Lower leg skin (tissue), 4 donors: ENCODE data around the gene AP3D1. TPM values are rescaled to one million over a fixed set of nuclear protein-coding genes. Genes with fewer than 3 reads are reported as not detected.

Experiments
- DNase-seq, 2 donors: peaks; one replicate each; pipeline ENCODE4 v3.0.0-alpha.2; 2019; ENCODE audit warnings: low spot score in 2 of 2
- H3K4me3 ChIP-seq: fragments of 200-600 bp; sonication (generic); 2 replicates; pipeline ENCODE4 v1.5.1; 2017; ENCODE audit warnings: mild to moderate bottlenecking, low read depth; ENCODE audit not compliant: poor library complexity, severe bottlenecking
- POLR2A ChIP-seq, 2 donors: fragments of 450-650 bp; IDR thresholded peaks; one replicate each; pipeline ENCODE4 v1.6.1; 2016 to 2017; ENCODE audit warnings: antibody characterized with exemption in 2 of 2, mild to moderate bottlenecking in 1 of 2, moderate library complexity in 1 of 2
- WGBS, 2 donors: methylation state at CpG; one replicate each; pipeline ENCODE4 v1.1.5; 2018; 5-methylcytosine and 5-hydroxymethylcytosine counted together
- intact Hi-C: fragments of 100-400 bp; cut with DNase I; formaldehyde crosslinking; loops from one replicate; pipeline ENCODE4 v1.15.0; 2023; ENCODE audit warnings: low total_unique reads
- total RNA-seq, 4 donors: library from RNA; depleted of rRNA; stranded (reverse); fragments of >200 nt; gene quantifications; one replicate each; pipeline ENCODE4 v1.1.0, GENCODE V29; 2016
- TF ChIP-seq, protein P1 (sequence below), 3 donors: fragments of 450-650 bp; IDR thresholded peaks; one replicate each; pipeline ENCODE4 v1.5.1; 2016; ENCODE audit warnings: antibody characterized with exemption in 3 of 3, mild to moderate bottlenecking in 3 of 3, moderate library complexity in 2 of 3

AP3D1 gene
- total RNA-seq, 4 donors from 2014 or later: 46.5 to 84.7 (median 71.8) TPM

DNA sequence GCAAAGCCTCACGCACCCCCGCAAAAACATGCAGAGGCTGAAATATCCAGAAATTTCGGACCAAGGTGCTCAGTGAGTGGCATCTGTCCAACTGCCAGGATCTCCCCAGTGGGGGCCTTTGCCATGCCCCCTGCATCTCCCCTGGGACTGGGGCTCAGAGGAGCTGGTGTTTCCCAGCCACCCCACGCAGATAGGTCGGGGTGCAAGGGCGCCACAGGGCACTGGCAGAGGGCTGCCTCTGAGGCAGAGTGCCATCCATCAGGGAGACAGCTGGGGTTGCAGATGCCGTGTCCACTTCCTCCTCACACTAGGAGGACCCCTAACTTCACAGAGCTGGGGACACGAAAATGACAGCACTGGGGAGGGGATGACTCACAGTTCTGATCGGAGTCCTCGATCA lies 28.4 kb downstream of the AP3D1 start:
- intact Hi-C loops: no loop called here
- no peak for TF ChIP-seq POLR2A (IDR thresholded peaks at IDR 0.05)
- TF ChIP-seq, protein P1, sequence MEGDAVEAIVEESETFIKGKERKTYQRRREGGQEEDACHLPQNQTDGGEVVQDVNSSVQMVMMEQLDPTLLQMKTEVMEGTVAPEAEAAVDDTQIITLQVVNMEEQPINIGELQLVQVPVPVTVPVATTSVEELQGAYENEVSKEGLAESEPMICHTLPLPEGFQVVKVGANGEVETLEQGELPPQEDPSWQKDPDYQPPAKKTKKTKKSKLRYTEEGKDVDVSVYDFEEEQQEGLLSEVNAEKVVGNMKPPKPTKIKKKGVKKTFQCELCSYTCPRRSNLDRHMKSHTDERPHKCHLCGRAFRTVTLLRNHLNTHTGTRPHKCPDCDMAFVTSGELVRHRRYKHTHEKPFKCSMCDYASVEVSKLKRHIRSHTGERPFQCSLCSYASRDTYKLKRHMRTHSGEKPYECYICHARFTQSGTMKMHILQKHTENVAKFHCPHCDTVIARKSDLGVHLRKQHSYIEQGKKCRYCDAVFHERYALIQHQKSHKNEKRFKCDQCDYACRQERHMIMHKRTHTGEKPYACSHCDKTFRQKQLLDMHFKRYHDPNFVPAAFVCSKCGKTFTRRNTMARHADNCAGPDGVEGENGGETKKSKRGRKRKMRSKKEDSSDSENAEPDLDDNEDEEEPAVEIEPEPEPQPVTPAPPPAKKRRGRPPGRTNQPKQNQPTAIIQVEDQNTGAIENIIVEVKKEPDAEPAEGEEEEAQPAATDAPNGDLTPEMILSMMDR (IDR thresholded peaks at IDR 0.05): no peak
- no peak overlapping the region for H3K4me3 ChIP-seq
- DNase-seq: no peak
- 95 to 96% methylated on average over 10 of the region's 10 CpGs for WGBS, 2 donors

DNA sequence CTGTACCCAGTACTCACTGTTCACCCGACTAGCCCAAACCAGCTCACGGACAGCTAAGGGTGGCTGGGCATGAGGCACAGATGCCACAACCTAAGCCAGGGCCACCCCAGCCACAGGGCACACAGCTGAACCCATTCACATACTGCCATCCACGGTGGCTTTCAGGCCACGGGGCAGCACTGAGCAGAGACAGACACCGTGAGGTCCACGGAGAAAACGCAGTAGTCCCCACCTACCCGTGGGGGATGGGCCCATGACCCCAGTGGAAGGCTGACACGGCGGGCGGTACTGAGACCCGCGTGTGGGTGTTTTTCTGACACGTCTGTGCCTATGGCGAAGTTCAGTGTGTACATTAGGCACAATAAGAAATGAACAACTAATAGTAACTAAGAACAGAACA lies 29.1 kb downstream of the AP3D1 start:
- 89 to 90% methylated on average over 15 of the region's 15 CpGs for WGBS, 2 donors
- no peak overlapping the region for H3K4me3 ChIP-seq
- intact Hi-C loops: no loop called here
- DNase-seq: no peak
- TF ChIP-seq, protein P1 (IDR thresholded peaks at IDR 0.05): no peak
- no peak for TF ChIP-seq POLR2A (IDR thresholded peaks at IDR 0.05)

DNA sequence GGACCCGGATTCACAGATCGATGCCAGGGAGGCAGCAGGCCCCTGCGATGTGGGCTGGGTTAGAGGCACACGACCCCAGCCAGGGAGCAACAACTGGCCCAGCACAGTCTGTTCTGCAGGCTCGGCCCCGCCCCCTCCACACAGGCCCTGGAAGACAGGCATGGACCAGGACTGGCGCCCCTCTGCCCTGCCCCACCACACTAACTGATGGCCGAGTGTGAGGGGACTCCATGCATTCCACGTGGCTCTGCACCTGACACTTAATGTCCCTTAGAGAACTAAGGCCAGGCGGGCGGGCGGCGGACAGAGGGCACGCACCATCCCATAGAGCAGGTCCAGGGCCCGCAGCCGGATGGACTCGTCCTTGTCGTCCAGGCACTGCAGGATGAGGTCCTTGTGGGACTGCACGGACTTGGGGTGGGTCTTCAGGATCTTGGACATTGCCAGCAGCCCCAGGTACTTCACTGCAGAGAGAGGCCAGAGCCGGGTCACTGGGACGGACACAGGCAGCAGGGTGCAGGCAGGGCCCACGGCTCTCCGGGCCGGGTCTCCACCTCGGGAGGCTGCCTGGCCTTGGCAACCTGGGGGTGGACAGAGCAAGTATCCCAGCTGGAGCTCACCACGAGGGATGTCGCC lies 29.8 kb downstream of the AP3D1 start:
- peak in 1 of 2 donors; percentile 82 for DNase-seq
- intact Hi-C loops: no loop called here
- H3K4me3 ChIP-seq: no peak overlapping the region
- TF ChIP-seq, protein P1 (IDR thresholded peaks at IDR 0.05): no peak
- no peak for TF ChIP-seq POLR2A (IDR thresholded peaks at IDR 0.05)
- 95% methylated on average over 16 to 25 of the region's 27 CpGs for WGBS, 2 donors

DNA sequence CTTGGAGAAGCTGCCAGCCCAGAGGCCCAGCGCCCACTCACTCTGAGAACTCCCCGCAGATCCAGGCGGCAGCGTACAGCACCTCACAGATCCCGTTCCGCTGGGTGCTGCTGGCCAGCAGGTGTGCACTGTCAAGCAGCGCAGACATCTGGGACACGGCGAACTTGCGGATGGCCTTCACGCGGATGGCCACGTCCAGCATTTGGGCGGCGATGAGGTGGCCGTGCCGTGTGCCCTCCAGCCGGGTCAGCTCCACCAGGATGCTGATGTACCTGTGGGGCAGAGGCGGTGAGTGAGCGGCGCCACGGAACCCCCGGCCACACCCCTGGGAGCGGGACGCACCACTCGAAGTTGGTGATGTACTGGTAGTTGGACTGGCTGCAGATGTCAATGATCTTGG lies 30.5 kb downstream of the AP3D1 start:
- H3K4me3 ChIP-seq: no peak overlapping the region
- TF ChIP-seq POLR2A (IDR thresholded peaks at IDR 0.05): no peak
- TF ChIP-seq, protein P1 (IDR thresholded peaks at IDR 0.05): no peak
- 94 to 98% methylated on average over 24 of the region's 26 CpGs for WGBS, 2 donors
- no peak for DNase-seq
- intact Hi-C loops: no loop called here

DNA sequence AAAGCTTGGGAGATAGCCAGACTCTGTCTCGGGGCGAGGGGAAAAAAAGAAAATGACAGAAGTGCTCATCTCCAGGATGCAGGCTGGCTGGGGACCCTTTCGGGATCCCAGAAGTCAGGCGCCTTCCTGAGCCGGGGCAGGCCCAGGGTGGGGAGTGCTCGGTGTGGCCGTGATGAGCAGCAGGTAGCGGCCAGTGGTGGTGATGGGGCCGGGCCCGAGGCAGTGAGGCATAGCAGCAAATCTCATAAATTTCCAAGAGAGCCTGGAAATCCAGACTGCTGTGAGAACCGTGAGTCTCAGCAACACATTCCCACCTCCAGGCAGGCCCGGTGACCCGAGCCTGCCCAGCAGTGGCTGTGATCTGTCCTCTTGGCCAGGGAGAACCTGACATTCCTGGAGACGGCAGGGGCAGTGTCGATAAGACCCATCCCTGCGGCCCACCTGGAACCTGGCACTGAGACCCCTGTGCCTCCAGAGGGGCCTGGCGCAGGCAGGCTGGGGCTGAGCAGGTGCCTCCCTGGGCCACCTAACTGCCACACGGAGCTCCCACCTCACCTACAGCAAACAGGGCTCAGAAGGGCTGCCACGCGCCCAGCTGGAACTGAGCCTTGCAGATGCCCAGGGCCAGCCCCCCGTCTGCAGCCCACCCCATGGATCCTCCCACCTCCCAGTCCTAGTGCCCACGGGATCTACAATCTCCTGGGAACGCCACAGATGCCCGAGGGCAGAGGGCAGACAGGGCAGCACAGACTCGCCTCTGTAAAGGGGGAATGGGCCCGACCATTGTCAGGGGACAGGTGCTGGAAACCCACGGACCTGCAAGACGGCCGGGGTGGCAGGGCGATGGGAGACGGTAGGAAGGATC lies 31.2 kb downstream of the AP3D1 start:
- TF ChIP-seq, protein P1 (IDR thresholded peaks at IDR 0.05): no peak
- no peak for TF ChIP-seq POLR2A (IDR thresholded peaks at IDR 0.05)
- no peak for DNase-seq
- 84 to 89% methylated on average over 18 to 22 of the region's 31 CpGs for WGBS, 2 donors
- intact Hi-C loops: no loop called here
- H3K4me3 ChIP-seq: no peak overlapping the region
